K562 (cell line): Measurements from ENCODE around the gene PTP4A2. TPM values are rescaled to one million over a fixed set of nuclear protein-coding genes. Genes with fewer than 3 reads are reported as not detected.

Experiments
- ATF1 ChIP-seq, 2 experiments: fragments of 450-650 bp in 1 of 2; IDR thresholded peaks; 2 replicates each; pipeline ENCODE4 v1.6.1; 2016; ENCODE audit warnings: missing compliant biosample characterization in 1 of 2, missing genetic modification characterization in 1 of 2
- BHLHE40 ChIP-seq: IDR thresholded peaks from 2 replicates; pipeline ENCODE4 v1.6.1; 2011; ENCODE audit warnings: low read length, improper control_type of control experiment
- CCAR2 ChIP-seq: fragments of 200-400 bp; formaldehyde crosslinking; IDR thresholded peaks from 2 replicates; pipeline ENCODE4 v1.6.1; 2017; ENCODE audit warnings: mild to moderate bottlenecking, low read depth, low read length
- CREM ChIP-seq: IDR thresholded peaks from 2 replicates; pipeline ENCODE4 v1.6.1; 2014; ENCODE audit warnings: antibody characterized with exemption, low read depth
- CTCFL ChIP-seq: IDR thresholded peaks from 2 replicates; pipeline ENCODE4 v1.6.1; 2011; ENCODE audit warnings: borderline replicate concordance, low read depth, mild to moderate bottlenecking, moderate library complexity, low read length; ENCODE audit not compliant: insufficient read depth, poor library complexity, severe bottlenecking
- FOSL1 ChIP-seq: fragments of 200-800 bp; sonication (Bioruptor generic); conservative IDR thresholded peaks from 2 replicates; pipeline ENCODE4 v1.6.1; 2016; ENCODE audit warnings: missing genetic modification characterization, missing compliant biosample characterization
- FOXA1 ChIP-seq: fragments of 450-650 bp; IDR thresholded peaks from 2 replicates; pipeline ENCODE4 v1.6.1; 2016; ENCODE audit warnings: mild to moderate bottlenecking, borderline replicate concordance
- IFI16 ChIP-seq: fragments of 250-450 bp; sonication (Bioruptor Pico); IDR thresholded peaks from 2 replicates; pipeline ENCODE4 v2.1.2; 2022; ENCODE audit warnings: mild to moderate bottlenecking, inconsistent platforms
- NCOA4 ChIP-seq: fragments of 450-650 bp; IDR thresholded peaks from 2 replicates; pipeline ENCODE4 v1.6.1; 2018; ENCODE audit warnings: mild to moderate bottlenecking; ENCODE audit not compliant: partially characterized antibody
- NELFE ChIP-seq: IDR thresholded peaks from 2 replicates; pipeline ENCODE4 v1.6.1; 2011; ENCODE audit warnings: mild to moderate bottlenecking; ENCODE audit not compliant: insufficient read depth, insufficient read length
- POLR2G ChIP-seq: fragments of 200-400 bp; formaldehyde crosslinking; IDR thresholded peaks from 2 replicates; pipeline ENCODE4 v1.6.1; 2017; ENCODE audit warnings: low read depth, mild to moderate bottlenecking, antibody characterized with exemption, low read length, moderate library complexity
- RFX1 ChIP-seq: fragments of 450-650 bp; IDR thresholded peaks from 2 replicates; pipeline ENCODE4 v1.6.1; 2016; ENCODE audit warnings: mild to moderate bottlenecking, moderate library complexity
- RUNX1 ChIP-seq: sonication (generic); IDR thresholded peaks from 2 replicates; pipeline ENCODE4 v1.6.1; 2016; ENCODE audit warnings: antibody characterized with exemption, low read depth
- SMAD1 ChIP-seq: fragments of 150-350 bp; IDR thresholded peaks from 2 replicates; pipeline ENCODE4 v1.6.1; 2014; ENCODE audit warnings: low read length, low read depth; ENCODE audit not compliant: partially characterized antibody
- ZNF589 ChIP-seq: fragments of 200-800 bp; sonication (Bioruptor generic); IDR thresholded peaks from 2 replicates; pipeline ENCODE4 v1.6.1; 2016; ENCODE audit warnings: low read depth, missing genetic modification characterization, missing compliant biosample characterization
- polyA plus RNA-seq, 8 experiments: library from polyadenylated mRNA; depleted of rRNA in 4 of 8; stranded (reverse) in 5 of 8; unstranded in 3 of 8; fragments of >200 nt; fragmentation: Nextera tagmentation in 2 of 8; fragmentation: Illumina TruSeq in 1 of 8; extraction: Ambion mirVana in 2 of 8; extraction: Trizol in 1 of 8; gene quantifications; 2 replicates each; pipeline versions ENCODE4 v1.2.1 to v1.2.3, GENCODE V29; 2011 to 2014; ENCODE audit warnings: inconsistent platforms in 1 of 8, missing spikeins in 1 of 8
- total RNA-seq, 7 experiments: library from RNA; depleted of rRNA in 6 of 7; stranded (reverse); fragments of >200 nt in 6 of 7; fragmentation: Illumina TruSeq in 2 of 7; extraction: Trizol in 2 of 7; gene quantifications; 2 replicates each; pipeline versions ENCODE4 v1.2.1 to v1.2.3, GENCODE V29; 2011 to 2021; ENCODE audit warnings: low replicate concordance in 1 of 7
- TF ChIP-seq, protein P1 (sequence below): fragments of 450-650 bp; formaldehyde crosslinking; IDR thresholded peaks from 2 replicates; pipeline ENCODE4 v1.4.0; 2020; ENCODE audit warnings: mild to moderate bottlenecking
- TF ChIP-seq, protein P2 (sequence below), 2 experiments: fragments of 450-650 bp in 1 of 2; sonication (generic) in 1 of 2; formaldehyde crosslinking; conservative IDR thresholded peaks; 2 replicates each; pipeline versions ENCODE4 v1.4.0 to v1.8.1; 2020 to 2022; ENCODE audit warnings: mild to moderate bottlenecking in 1 of 2, missing genetic modification reagents in 1 of 2
- TF ChIP-seq, protein P3 (sequence below): IDR thresholded peaks from 3 replicates; pipeline ENCODE4 v1.6.1; 2011; ENCODE audit warnings: borderline replicate concordance, mild to moderate bottlenecking, moderate library complexity; ENCODE audit not compliant: insufficient read length; ENCODE audit errors: extremely low read depth
- TF ChIP-seq, protein P4 (sequence below): sonication (generic); formaldehyde crosslinking; IDR thresholded peaks from 2 replicates; pipeline ENCODE4 v1.8.0; 2022; ENCODE audit warnings: mild to moderate bottlenecking, missing genetic modification reagents

Gene PTP4A2
- total and polyA plus RNA-seq, 9 of the 15 experiments (the other 6 are each of a cell fraction or from before 2014, with no cell fraction given) = 197 to 870 (median 480) TPM

- TF ChIP-seq, protein P1, sequence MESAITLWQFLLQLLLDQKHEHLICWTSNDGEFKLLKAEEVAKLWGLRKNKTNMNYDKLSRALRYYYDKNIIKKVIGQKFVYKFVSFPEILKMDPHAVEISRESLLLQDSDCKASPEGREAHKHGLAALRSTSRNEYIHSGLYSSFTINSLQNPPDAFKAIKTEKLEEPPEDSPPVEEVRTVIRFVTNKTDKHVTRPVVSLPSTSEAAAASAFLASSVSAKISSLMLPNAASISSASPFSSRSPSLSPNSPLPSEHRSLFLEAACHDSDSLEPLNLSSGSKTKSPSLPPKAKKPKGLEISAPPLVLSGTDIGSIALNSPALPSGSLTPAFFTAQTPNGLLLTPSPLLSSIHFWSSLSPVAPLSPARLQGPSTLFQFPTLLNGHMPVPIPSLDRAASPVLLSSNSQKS (CRISPR knock-in tag) = no peak
- TF ChIP-seq RFX1 = no peak
- TF ChIP-seq, protein P2, sequence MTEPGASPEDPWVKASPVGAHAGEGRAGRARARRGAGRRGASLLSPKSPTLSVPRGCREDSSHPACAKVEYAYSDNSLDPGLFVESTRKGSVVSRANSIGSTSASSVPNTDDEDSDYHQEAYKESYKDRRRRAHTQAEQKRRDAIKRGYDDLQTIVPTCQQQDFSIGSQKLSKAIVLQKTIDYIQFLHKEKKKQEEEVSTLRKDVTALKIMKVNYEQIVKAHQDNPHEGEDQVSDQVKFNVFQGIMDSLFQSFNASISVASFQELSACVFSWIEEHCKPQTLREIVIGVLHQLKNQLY (CRISPR knock-in tag; conservative IDR thresholded peaks at IDR 0.05) = no peak
- no peak for TF ChIP-seq SMAD1
- TF ChIP-seq IFI16 (CRISPR knock-in tag) = no peak
- no peak for TF ChIP-seq CCAR2
- TF ChIP-seq ATF1 (CRISPR knock-in tag; IDR thresholded peaks at IDR 0.05) = no peak
- peak; percentile 36; the same call in 1 of the 2 replicates for TF ChIP-seq ATF1 (tag; IDR thresholded peaks at IDR 0.05)
- TF ChIP-seq, protein P3, sequence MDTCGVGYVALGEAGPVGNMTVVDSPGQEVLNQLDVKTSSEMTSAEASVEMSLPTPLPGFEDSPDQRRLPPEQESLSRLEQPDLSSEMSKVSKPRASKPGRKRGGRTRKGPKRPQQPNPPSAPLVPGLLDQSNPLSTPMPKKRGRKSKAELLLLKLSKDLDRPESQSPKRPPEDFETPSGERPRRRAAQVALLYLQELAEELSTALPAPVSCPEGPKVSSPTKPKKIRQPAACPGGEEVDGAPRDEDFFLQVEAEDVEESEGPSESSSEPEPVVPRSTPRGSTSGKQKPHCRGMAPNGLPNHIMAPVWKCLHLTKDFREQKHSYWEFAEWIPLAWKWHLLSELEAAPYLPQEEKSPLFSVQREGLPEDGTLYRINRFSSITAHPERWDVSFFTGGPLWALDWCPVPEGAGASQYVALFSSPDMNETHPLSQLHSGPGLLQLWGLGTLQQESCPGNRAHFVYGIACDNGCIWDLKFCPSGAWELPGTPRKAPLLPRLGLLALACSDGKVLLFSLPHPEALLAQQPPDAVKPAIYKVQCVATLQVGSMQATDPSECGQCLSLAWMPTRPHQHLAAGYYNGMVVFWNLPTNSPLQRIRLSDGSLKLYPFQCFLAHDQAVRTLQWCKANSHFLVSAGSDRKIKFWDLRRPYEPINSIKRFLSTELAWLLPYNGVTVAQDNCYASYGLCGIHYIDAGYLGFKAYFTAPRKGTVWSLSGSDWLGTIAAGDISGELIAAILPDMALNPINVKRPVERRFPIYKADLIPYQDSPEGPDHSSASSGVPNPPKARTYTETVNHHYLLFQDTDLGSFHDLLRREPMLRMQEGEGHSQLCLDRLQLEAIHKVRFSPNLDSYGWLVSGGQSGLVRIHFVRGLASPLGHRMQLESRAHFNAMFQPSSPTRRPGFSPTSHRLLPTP = no peak
- TF ChIP-seq FOSL1 (tag) = peak; percentile 48; the same call in 1 of the 2 replicates
- TF ChIP-seq NELFE = no peak
- TF ChIP-seq, protein P4, sequence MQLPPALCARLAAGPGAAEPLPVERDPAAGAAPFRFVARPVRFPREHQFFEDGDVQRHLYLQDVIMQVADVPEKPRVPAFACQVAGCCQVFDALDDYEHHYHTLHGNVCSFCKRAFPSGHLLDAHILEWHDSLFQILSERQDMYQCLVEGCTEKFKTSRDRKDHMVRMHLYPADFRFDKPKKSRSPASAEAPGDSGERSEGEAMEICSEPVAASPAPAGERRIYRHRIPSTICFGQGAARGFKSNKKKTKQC = peak; percentile 64
- TF ChIP-seq FOXA1 = no peak
- TF ChIP-seq POLR2G = no peak
- no peak for TF ChIP-seq RUNX1
- peak; percentile 69 for TF ChIP-seq CREM
- peak; percentile 83 for TF ChIP-seq NCOA4
- no peak for TF ChIP-seq CTCFL
- TF ChIP-seq BHLHE40 = 0 out of 2 replicates have a peak, but pooled peaks have one; percentile 17
- TF ChIP-seq ZNF589 (CRISPR knock-in tag) = peak; percentile 22; the same call in 1 of the 2 replicates
Observed at GRCh38 chr1:31957701-31958674, 19.8 kb upstream of the PTP4A2 start (continued).
